GM11168 (cell line): ENCODE measurements around the gene RS1.

Experiments used
- in situ Hi-C: fragments of 300-500 bp; cut with MboI; formaldehyde crosslinking; loops from one replicate; pipeline ENCODE4 v1.12.0; 2022; ENCODE audit warnings: low sequenced_read_pairs; ENCODE audit not compliant: unreplicated experiment

RS1 gene

GRCh38 chrX:18674417-18674787 is 2.5 kb upstream of the RS1 start:
- in situ Hi-C loops: no loop called here

GRCh38 chrX:18668071-18668835 is 3.7 kb downstream of the RS1 start:
- in situ Hi-C loops: no loop called here

- in situ Hi-C loops: no loop called here
These were observed 5.3 kb downstream of the RS1 start for GRCh38 chrX:18666614-18667013.

GRCh38 chrX:18664947-18665346 is 7.0 kb downstream of the RS1 start:
- in situ Hi-C loops: no loop called here

GRCh38 chrX:18661273-18661672 is 10.6 kb downstream of the RS1 start:
- in situ Hi-C loops: no loop called here

- in situ Hi-C loops: no loop called here
These were observed 16.8 kb downstream of the RS1 start for GRCh38 chrX:18654875-18655836.

GRCh38 chrX:18652636-18653035 is 19.3 kb downstream of the RS1 start:
- in situ Hi-C loops: no loop called here

- in situ Hi-C loops: no loop called here
These were observed 21.2 kb downstream of the RS1 start for GRCh38 chrX:18650662-18651061.

- in situ Hi-C loops: no loop called here
These were observed 22.4 kb downstream of the RS1 start for GRCh38 chrX:18649498-18649951.

- in situ Hi-C loops: no loop called here
These were observed 24.3 kb downstream of the RS1 start for GRCh38 chrX:18647621-18648020.

GRCh38 chrX:18643853-18644252 is 28.1 kb downstream of the RS1 start:
- in situ Hi-C loops: no loop called here

GRCh38 chrX:18643243-18643642 is 28.7 kb downstream of the RS1 start:
- in situ Hi-C loops: no loop called here

- in situ Hi-C loops: no loop called here
These were observed 31.2 kb downstream of the RS1 start for GRCh38 chrX:18640686-18641085.

GRCh38 chrX:18639280-18639679 is 32.6 kb downstream of the RS1 start:
- in situ Hi-C loops: no loop called here

GRCh38 chrX:18638398-18638797 is 33.5 kb downstream of the RS1 start:
- in situ Hi-C loops: no loop called here

GRCh38 chrX:18630934-18631333 is 41.0 kb downstream of the RS1 start:
- in situ Hi-C loops: no loop called here

- in situ Hi-C loops: no loop called here
These were observed 47.3 kb downstream of the RS1 start for GRCh38 chrX:18624599-18624998.

GRCh38 chrX:18620349-18620748 is 51.6 kb downstream of the RS1 start:
- in situ Hi-C loops: no loop called here

GRCh38 chrX:18619288-18619687 is 52.6 kb downstream of the RS1 start:
- in situ Hi-C loops: no loop called here

GRCh38 chrX:18617407-18617750 is 54.5 kb downstream of the RS1 start:
- in situ Hi-C loops: no loop called here

- in situ Hi-C loops: no loop called here
These were observed 55.1 kb downstream of the RS1 start for GRCh38 chrX:18616688-18617406.
